Measurements from ENCODE around the gene SH3D19.

DNA sequence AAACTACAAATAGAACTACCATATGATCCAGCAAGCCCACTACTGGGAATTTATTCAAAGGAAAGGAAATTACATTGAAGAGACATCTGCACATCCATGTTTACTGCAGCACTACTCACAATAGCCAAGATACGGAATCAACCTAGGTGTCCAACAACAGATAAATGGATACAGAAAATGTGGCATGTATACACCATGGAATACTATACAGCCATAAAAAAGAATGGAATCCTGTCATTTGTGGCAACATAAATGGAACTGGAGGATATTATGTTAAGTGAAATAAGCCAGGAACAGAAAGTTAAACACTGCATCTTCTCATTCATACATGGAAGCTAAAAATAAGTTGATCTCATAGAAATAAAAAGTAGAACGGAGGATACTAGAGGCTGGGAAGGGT lies 167.9 kb downstream of the SH3D19 start:
- TF ChIP-seq, protein P1, sequence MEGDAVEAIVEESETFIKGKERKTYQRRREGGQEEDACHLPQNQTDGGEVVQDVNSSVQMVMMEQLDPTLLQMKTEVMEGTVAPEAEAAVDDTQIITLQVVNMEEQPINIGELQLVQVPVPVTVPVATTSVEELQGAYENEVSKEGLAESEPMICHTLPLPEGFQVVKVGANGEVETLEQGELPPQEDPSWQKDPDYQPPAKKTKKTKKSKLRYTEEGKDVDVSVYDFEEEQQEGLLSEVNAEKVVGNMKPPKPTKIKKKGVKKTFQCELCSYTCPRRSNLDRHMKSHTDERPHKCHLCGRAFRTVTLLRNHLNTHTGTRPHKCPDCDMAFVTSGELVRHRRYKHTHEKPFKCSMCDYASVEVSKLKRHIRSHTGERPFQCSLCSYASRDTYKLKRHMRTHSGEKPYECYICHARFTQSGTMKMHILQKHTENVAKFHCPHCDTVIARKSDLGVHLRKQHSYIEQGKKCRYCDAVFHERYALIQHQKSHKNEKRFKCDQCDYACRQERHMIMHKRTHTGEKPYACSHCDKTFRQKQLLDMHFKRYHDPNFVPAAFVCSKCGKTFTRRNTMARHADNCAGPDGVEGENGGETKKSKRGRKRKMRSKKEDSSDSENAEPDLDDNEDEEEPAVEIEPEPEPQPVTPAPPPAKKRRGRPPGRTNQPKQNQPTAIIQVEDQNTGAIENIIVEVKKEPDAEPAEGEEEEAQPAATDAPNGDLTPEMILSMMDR (IDR thresholded peaks at IDR 0.05): no peak
- no peak for TF ChIP-seq POLR2A (IDR thresholded peaks at IDR 0.05)

Measured in uterus (tissue), 2 donors.